Activated CD4-positive, alpha-beta T cell treated with anti-CD3 and anti-CD28 coated beads, Interleukin-2, amount 50 U/mL, for 16 hours (primary cell): ENCODE measurements around the gene FRYL.

ENCODE experiments used
- DNase-seq: peaks from one replicate; pipeline ENCODE4 v3.0.0-alpha.2; 2020

The FRYL gene

GRCh38 chr4:48602222-48602621 is 177.9 kb downstream of the FRYL start:
- no peak for DNase-seq

GRCh38 chr4:48596336-48596735 is 183.7 kb downstream of the FRYL start:
- no peak for DNase-seq

GRCh38 chr4:48594180-48594579 is 185.9 kb downstream of the FRYL start:
- DNase-seq, result no peak

GRCh38 chr4:48591372-48591771 is 188.7 kb downstream of the FRYL start:
- no peak for DNase-seq

- no peak for DNase-seq
Observed at GRCh38 chr4:48590884-48591283, 189.2 kb downstream of the FRYL start.

- DNase-seq, result no peak
Observed at GRCh38 chr4:48589098-48589445, 191.0 kb downstream of the FRYL start.

GRCh38 chr4:48588230-48589097 is 191.6 kb downstream of the FRYL start:
- DNase-seq, result no peak

- DNase-seq, result no peak
Observed at GRCh38 chr4:48585401-48585800, 194.7 kb downstream of the FRYL start.

- peak; percentile 51 for DNase-seq
Observed at GRCh38 chr4:48578132-48578968, 201.7 kb downstream of the FRYL start.

GRCh38 chr4:48575964-48576363 is 204.1 kb downstream of the FRYL start:
- no peak for DNase-seq

GRCh38 chr4:48571471-48571870 is 208.6 kb downstream of the FRYL start:
- DNase-seq, result no peak

GRCh38 chr4:48570646-48571220 is 209.3 kb downstream of the FRYL start:
- DNase-seq, result no peak

- no peak for DNase-seq
Observed at GRCh38 chr4:48566034-48566384, 214.1 kb downstream of the FRYL start.

GRCh38 chr4:48565362-48566033 is 214.6 kb downstream of the FRYL start:
- no peak for DNase-seq

GRCh38 chr4:48564151-48564550 is 215.9 kb downstream of the FRYL start:
- DNase-seq, result no peak

GRCh38 chr4:48558819-48559218 is 221.3 kb downstream of the FRYL start:
- DNase-seq, result no peak

- DNase-seq, result no peak
Observed at GRCh38 chr4:48558026-48558425, 222.1 kb downstream of the FRYL start.

GRCh38 chr4:48557478-48557877 is 222.6 kb downstream of the FRYL start:
- DNase-seq, result peak; percentile 12

- no peak for DNase-seq
Observed at GRCh38 chr4:48556268-48556667, 223.8 kb downstream of the FRYL start.

- DNase-seq, result no peak
Observed at GRCh38 chr4:48554606-48555005, 225.5 kb downstream of the FRYL start.

- no peak for DNase-seq
Observed at GRCh38 chr4:48553720-48554119, 226.4 kb downstream of the FRYL start.

GRCh38 chr4:48546336-48546735 is 233.7 kb downstream of the FRYL start:
- peak; percentile 41 for DNase-seq

- no peak for DNase-seq
Observed at GRCh38 chr4:48543796-48544195, 236.3 kb downstream of the FRYL start.
